ENCODE results near the gene FXYD6. TPM values are rescaled to one million over a fixed set of nuclear protein-coding genes. Genes with fewer than 3 reads are reported as not detected.
"Not testable (repeated sequence)": the region's sequence is repeated elsewhere in the genome, so short reads cannot be mapped to it uniquely, and the experiment has no call there.

The FXYD6 gene
- total RNA-seq, 1 donor = 1.3 TPM

DNA sequence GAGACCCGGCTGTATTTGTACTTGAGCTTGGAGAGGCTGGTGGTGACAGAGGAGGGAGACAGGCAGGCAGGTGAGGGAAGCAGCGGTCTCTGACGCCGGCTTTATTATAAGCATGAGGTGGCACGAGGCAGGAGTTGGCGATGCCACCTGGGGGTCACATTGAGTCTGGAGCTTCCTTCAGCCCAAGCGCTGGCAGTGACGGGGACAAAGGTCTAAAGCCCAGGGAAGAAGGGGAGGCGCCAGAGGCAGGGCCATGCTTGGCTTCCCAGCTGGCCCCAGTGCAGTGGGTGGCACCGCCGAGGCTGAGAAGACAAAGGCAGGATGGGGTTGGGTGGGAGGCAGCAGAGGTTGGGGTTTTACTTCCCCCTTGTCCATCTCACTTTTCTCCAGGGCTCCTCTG is 56.4 kb downstream of the FXYD6 start:
- DNase-seq (ENCODE audit: low read depth in 2 of 3, low spot score in 2 of 3) = no peak

DNA sequence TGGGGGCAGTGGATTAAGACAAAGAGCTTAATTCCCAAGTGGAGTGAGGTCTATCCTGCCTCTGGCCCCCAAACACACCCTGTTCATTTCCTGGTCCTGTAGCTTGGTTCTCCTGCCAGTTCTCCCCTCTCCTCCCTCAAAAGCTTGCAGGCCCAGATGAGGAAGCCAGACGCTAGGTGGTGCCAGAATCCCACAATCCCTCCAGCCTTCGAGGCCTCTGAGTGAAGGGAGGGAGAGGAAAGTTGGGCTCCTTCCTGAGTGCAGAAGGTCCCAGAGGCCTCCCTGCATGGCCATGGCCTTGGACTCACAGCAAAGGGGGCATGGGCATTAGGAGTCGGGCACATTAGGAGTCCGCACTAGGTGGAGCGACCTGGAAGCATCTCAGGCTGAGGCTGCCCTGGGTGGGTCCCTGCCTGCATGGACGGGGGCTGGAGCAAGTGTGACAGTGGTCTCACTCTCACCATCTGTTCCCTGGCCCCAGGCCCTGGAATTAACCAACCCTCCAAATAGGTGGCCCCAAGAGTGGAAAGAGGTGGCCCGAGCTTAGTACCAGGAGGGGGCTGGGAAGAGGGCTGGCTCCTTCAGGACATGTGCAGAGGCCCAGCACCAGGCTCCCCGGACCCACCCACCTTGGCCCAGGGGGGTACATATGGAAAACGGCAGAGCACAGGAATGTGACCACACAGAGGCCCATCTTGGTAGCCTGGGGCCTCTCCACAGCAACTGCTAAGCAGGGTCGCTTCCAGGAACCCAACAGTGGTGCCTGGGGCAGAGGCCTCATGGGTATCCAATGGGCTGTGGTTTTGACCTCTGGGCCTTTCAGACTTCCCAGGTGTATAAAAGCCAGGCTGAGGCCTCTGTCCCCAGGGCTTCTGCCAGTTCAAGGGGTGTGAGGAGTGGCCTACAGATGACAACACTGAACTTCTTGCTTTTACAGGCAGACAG is 57.1 kb downstream of the FXYD6 start:
- DNase-seq (ENCODE audit: low read depth in 2 of 3, low spot score in 2 of 3) = peak in 1 of 3 donors; percentile 56

DNA sequence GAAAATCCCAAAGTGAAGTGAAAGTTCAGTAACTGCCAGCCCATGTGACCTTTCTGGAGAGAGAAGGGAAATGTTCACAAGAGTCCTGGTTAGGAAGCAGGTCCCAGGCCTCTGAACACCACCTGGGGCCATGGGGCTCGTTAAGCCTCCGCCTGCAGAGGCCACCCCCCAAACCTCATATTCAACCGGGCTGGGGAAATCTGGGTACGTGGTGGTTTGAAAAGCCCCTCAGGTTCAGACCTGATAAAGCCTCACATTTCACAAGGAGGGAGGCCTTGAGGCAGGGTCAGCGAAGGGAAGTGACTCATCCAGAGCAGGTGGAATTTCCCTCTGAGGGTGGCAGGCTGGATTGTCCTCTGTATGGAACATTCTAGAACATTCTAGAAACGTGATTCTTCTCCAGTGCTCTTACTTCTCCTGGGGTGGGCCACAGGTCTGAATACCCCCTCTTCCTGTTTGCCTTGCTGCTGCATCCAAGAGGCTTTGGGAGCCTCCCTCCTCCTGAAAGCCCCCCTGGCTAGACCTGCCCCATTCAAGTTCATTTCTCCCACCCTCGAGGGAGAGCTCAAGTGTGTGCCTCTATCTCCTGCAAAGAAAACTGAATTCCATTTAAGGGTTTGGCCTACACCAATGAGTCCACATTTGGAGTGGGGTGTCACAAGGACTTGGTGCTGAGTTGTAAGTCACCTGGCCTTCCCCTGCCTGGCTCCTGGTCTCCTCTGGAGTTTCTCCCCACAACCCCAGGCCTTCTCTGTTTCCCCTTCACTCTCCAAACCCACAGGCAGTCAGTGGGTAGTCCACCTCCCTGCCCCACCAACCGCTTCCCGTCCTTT is 58.2 kb downstream of the FXYD6 start:
- DNase-seq (ENCODE audit: low read depth in 2 of 3, low spot score in 2 of 3) = peak in 2 of 3 donors; percentile 56 to 84

DNA sequence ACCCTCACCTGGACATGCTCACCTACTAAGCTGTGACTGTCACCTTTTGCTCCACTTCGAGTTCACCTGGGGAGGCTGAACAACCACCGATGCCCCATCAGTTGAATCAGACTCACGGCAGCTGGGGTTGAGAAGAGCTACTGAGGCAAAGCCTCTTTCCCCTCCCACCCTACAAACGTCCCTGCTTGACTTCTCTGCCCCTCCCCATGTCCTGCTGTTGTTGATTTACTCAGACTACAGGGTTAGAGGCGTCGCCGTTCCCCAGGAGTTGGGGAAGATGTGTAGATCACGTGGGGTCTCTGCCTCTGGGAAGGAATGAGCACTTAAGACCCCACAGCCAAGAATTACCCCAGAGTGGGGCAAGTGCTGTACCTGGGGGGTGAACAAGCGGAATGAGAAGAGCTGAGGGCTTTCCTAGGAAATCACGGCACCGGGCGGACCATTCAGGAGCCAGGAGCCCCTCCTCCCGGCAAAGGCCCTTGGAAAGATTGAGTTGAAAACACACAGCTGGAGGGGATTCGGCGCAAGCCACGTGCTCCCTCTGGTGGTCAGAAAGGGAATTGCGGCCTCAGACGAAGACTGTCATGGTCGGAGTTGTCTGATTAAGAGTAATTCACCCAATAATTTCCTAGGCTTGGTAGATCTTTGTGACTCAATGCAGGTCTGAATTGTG is 59.0 kb downstream of the FXYD6 start:
- peak; percentile 77 to 78 (median 77) for DNase-seq (ENCODE audit: low read depth in 2 of 3, low spot score in 2 of 3)

DNA sequence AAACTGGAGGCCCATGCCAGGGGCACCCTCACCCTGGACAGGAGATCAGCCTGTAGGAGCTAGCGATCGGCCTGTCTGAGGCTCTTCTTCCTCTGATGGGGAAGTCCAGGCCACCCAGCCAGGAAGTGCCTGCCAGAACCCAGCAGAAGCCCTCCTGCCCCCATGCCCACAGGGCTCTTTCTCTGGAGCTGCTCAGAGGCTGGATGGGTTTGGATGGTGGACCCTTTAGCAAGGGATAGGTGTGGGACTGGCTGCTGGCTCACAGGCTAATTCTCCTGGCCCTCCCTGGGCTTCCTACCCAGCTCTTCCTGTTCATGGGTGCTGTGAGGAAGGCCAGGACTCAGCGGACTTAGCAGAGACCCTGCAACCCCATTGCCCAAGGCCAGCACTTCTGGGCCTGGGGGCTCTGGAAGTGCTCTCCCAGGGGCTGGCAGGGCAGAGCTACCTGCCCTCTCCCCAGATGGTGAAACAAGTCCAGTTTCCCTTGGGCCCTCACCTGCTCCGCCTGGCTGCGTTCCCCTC is 59.6 kb downstream of the FXYD6 start:
- DNase-seq (ENCODE audit: low read depth in 2 of 3, low spot score in 2 of 3) = no peak

DNA sequence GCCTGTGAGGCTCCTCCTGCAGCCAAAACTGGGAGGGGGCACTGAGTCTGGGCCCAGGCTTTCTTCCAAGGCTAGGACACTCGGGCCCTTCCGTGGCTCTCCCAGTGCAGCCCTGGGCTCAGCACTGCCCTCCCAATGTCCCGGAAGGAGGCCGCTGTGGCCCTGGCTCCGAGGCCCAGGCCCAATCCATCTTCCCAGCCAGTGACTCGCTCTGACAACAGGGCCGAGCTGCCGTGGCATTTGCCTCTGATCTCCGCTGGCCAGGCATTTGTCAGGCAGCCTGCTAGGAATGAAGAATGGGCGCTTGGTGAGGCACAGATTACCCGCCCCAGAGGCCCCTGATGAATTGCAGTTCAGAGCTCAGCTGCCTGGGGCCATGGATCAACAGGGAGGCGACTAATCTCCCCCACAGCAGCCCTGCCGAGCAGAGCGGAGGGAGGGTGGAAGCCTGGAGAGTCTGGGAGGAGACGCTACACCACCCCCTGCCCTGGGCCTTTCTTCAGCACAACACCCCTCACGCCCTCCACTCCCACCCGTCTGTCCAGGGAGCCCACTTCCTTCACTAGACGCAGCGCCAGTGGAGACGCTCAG is 60.2 kb downstream of the FXYD6 start:
- no peak for DNase-seq (ENCODE audit: low read depth in 2 of 3, low spot score in 2 of 3)

DNA sequence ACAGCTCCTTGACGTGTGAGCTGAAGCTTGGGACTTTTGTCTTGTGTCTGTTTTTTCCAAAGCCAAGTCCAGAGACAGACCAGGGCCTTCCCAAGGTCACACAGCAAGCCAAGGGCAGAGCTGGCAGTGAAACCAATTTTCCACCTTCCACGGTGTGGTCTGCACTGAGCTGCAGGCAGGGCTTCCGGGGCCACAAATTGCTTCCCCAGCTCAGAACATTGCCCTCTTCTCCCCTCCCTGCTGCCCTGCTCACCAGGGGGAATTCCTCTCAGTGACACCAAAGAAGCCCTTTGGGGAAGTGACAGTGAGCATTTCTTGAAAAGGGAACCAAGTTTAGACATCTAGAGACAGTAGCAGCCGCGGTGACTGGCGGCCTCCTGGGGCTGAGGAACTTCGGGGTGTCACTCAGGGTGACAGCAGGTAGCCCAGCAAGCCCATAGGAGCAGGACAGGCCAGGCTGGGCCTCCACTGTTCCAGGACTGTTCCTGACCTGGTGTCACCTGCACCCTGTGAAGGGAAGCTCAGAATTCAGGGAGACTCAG is 61.1 kb downstream of the FXYD6 start:
- peak; percentile 52 to 93 (median 89) for DNase-seq (ENCODE audit: low read depth in 2 of 3, low spot score in 2 of 3)

DNA sequence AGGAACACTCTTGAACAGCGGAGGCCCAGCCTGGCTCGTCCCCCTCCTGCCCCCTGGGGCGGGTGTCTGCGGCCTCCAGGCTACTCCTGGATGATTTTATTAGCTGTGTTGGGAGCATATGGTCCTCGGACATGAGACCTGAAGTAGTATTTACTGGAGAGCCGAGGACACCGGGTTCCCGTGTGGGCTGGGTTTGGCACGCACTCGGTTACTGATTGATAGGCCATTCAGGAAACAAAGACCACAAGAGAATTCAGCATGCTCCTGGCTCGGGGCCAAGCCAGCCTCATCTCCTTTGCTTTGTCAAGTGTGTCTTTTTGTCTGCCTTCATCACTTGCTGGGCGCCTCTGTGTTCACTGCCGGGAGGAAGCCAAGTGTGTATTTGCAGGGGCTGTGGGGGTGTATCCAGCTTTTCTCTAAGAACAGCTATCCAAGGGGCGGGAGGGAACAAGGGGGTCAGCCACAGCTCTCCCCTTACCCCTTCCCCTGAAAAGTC is 61.6 kb downstream of the FXYD6 start:
- peak in 2 of 3 donors; percentile 86 to 89 for DNase-seq (ENCODE audit: low read depth in 2 of 3, low spot score in 2 of 3)

DNA sequence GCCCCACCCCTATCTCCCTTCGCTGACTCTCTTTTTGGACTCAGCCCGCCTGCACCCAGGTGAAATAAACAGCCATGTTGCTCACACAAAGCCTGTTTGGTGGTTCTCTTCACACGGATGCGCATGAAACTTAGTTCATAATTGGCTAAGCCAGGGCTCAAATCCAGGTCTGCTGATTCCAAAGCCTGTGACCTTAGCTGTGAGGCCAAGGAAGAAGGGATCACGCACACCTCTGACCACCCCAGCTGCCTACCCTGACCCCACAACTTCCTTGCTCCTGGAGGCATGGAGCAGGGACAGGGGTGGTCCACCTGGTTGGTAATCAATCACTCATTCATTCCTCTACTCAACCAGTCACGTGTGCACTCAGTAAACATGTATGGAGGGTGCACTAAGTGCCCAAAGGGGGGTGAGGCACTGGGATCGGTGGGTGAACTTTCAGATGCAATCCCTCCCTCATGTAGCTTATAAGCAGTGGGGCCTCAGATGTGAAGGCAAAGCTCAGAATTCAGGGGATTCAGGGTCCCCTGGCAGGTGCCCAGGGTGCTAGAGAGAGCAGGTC is 62.2 kb downstream of the FXYD6 start:
- no peak for DNase-seq (ENCODE audit: low read depth in 2 of 3, low spot score in 2 of 3)

DNA sequence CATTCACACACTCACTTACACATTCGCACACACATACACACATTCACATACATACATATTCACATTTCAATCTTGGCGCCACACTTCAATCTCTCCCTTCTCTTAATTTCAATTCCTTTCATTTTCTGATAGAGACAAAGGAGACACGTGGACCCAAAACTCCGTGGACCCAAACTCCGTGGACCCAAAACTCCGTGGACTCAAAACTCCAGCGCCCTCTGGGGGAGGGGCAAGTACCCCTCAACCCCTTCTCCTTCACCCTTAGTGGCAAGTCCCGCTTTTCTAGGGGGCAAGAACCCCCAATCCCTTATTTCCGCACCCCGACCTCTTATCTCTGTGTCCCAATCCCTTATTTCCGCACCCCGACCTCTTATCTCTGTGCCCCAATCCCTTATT is 66.4 kb downstream of the FXYD6 start:
- not testable (repeated sequence) for DNase-seq (ENCODE audit: low read depth in 2 of 3, low spot score in 2 of 3)

DNA sequence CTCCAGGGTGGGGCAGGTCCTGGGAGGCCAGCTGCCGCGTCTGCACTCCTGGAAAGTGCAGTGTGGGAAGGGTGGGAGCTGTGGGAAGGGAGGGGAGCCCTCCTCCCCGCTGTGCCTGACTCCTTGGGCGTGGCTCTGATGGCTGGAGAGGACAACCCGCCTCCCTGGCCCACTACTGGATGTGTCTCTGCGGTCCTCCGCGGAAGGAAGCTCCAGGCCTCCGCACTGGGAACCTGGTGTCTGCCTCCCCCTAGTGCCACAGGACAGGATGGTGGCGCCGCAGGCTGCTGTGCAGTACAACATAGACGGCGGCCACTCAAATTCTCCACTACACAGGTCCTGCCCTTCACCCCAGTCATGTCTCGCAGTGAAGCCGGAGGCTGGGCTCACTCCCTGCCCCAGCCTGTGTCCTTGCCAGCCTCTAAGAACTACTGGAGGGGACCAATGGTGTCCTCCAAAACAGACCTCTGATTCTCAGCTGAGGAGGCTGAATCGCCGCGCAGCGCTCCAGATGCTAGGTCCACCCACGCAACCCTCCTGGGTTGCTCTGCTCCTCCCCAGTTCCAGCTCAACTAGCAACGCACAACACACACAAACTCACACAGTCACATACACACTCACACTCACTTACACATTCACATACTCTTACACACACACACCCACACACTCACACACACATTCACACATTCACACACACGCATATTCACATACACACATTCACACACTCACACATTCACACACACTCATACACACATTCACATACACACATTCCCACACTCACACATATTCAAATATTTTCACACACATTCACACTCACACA is 67.0 kb downstream of the FXYD6 start:
- DNase-seq (ENCODE audit: low read depth in 2 of 3, low spot score in 2 of 3) = peak in 2 of 3 donors; percentile 68 to 72

DNA sequence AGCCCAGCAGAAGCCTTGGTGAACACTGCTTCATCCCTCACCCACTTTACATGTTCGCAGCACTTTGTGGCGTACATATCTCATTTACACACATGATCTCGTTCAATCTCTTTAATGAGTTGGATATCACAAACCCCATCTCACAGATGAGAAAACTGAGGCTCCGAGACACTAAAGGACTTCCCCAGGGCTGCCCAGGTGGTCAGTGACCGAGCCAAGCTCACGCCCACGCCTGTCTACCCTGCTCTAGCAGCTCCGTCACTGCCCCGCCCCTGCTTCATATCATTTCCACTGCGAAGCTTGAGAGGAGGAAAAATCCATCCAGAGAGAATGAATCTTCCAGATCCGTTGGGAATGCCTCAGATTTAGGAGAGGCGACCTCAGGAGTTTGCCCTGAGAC is 67.7 kb downstream of the FXYD6 start:
- DNase-seq (ENCODE audit: low read depth in 2 of 3, low spot score in 2 of 3) = no peak

DNA sequence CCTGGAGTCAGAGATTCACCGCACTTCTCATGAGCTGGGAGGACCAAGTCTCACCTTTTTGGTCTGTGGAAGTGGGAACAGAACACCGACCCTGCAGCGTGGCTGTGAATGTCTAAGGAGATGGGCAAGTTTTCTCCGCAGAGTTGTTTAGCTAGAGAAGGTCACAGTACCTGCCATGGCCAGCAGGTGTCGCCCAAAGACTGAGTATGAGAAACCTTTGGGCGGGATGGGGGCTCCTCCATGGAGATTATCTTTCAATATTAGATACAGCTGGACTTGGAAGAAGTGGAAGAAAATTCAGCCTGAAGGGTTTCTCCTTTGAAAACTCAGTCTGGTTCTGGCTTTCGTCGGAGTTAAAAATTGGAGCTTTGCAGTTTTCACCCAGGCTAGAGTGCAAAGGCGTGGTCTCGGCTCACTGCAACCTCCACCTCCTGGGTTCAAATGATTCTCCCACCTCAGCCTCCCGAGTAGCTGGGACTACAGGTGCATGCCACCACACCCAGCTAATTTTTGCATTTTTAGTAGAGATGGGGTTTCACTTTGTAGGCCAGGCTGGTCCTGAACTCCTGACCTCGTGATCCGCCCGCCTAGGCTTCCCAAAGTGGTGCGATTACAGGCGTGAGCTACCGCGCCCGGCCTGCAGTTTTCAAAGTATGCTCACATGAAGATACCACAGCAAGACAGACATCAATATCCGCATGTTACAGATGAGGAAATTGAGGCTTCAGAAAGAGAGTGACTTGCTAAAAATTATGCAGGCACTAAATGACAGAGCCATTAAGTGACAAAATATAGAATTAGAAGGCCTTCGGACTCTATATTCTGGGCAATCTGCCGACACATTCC is 68.8 kb downstream of the FXYD6 start:
- peak in 2 of 3 donors; percentile 65 to 78 for DNase-seq (ENCODE audit: low read depth in 2 of 3, low spot score in 2 of 3)

DNA sequence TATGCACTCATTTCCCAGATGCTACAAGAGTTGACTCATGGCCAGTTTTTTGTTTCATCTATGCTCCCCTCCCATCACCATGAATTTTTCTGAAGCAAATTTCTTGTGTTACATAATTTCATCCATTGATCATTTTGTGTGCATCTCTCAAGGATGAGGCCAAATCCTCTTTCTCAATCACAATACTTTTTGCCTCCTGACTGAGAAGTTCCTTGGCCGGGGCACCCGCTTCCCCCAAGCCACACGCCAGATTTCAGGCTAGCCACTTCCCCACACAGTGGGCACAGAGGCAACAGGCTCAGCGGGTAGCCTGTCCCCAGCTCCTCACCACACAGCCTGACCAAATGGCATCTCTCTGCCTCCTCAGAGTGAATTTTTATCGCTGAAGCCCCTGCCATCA is 69.6 kb downstream of the FXYD6 start:
- DNase-seq (ENCODE audit: low read depth in 2 of 3, low spot score in 2 of 3) = no peak

DNA sequence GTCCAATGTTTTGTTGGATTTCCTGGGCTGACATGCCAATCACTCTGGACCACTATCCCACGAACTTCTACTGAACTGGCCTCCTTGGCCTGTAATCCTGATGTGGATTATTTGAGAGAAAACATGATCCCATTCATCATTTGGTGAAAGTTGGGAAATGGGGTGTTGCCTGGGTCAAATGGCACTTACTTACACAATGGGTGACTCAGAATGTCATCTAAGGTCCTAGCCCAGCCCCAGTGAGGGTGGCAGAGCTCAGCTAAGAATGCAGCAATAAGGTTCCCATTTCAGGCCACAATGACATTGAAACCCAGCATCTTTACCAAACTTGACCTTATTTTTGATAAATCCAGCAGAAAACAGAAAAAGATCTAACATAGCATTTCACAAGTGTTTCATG is 71.4 kb downstream of the FXYD6 start:
- no peak for DNase-seq (ENCODE audit: low read depth in 2 of 3, low spot score in 2 of 3)

DNA sequence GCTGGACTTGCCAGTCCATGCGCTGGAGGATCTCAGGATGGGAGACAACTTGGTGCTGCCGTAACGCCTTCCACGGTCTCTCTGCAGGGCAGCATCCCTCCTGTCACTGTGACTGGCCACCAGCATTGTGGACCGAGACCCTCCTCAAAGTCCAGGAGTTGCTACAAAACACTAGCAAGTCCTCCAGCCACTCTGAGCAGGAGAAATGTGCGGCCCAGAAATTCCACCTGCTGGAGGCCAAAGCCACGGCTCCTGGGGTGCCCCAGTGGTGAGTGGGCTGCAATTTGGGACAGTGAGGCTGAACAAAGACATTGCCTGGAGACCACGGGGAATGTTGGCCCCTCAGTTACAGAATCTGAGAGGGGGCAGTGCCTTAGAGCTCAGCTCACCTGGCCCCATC is 72.6 kb downstream of the FXYD6 start:
- DNase-seq (ENCODE audit: low read depth in 2 of 3, low spot score in 2 of 3) = no peak

DNA sequence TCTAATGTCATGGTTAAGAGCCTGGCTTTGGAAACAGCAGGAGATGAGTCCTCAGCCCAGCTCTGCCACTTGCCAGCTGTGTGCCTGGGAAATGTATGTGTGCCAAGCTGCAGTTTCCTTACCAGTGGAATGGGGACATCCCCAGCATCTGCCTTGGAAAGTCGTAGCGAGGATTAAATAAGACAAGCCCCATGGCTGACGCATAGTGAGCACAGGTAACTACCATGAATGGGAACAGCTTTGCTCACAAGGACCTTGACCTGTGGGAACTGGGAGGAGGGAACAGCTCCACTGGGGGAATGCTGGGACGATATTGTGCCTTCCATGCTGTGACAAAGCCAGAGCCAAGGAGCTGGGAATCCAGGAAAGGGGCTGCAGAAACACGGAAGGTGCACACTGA is 76.8 kb downstream of the FXYD6 start:
- DNase-seq (ENCODE audit: low read depth in 2 of 3, low spot score in 2 of 3) = no peak
